H1 (cell line): ENCODE data around the gene C4B. TPM values are rescaled to one million over a fixed set of nuclear protein-coding genes. Genes with fewer than 3 reads are reported as not detected.

Experiments
- EP300 ChIP-seq, 2 experiments: IDR thresholded peaks; 1 replicate in 1 of 2; 2 replicates in 1 of 2; pipeline ENCODE4 v1.6.1; 2011 to 2012; ENCODE audit warnings: low read depth in 2 of 2, low read length in 2 of 2, mild to moderate bottlenecking in 2 of 2, borderline replicate concordance in 1 of 2, inconsistent platforms in 1 of 2, moderate library complexity in 1 of 2
- HDAC6 ChIP-seq: IDR thresholded peaks from one replicate; pipeline ENCODE4 v1.7.1; 2012; ENCODE audit warnings: low read depth, mild to moderate bottlenecking, inconsistent platforms, low read length, moderate library complexity
- JUN ChIP-seq: IDR thresholded peaks from 2 replicates; pipeline ENCODE4 v1.6.1; 2011; ENCODE audit warnings: low read depth, mild to moderate bottlenecking, improper control_type of control experiment, low read length
- SP1 ChIP-seq: IDR thresholded peaks from 2 replicates; pipeline ENCODE4 v1.6.1; 2011; ENCODE audit warnings: low read depth, low read length
- polyA plus RNA-seq, 7 experiments: library from polyadenylated mRNA; depleted of rRNA in 3 of 7; stranded (reverse) in 5 of 7; unstranded in 2 of 7; fragments of >200 nt in 5 of 7; fragments of 200-250 nt in 2 of 7; gene quantifications; 1 replicate in 5 of 7; 2 replicates in 1 of 7; 4 replicates in 1 of 7; pipeline versions ENCODE4 v1.2.1 to v1.2.3, GENCODE V29; 2011 to 2013; ENCODE audit warnings: missing spikeins in 2 of 7, mixed read lengths in 2 of 7
- total RNA-seq: library from RNA; stranded (reverse); fragmentation: NEBNext Ultra II Directional; extraction: Animal tissue kit (Norgen Biotek cat#: 25700); gene quantifications from 2 replicates; pipeline ENCODE4 v1.2.1, GENCODE V29; 2021
- TF ChIP-seq, protein P1 (sequence below): fragments of 300-600 bp; sonication (generic); IDR thresholded peaks from 2 replicates; pipeline ENCODE4 v1.7.1; 2012; ENCODE audit warnings: low read length, moderate library complexity, mild to moderate bottlenecking, inconsistent platforms; ENCODE audit not compliant: insufficient replicate concordance
- TF ChIP-seq, protein P2 (sequence below): IDR thresholded peaks from 2 replicates; pipeline ENCODE4 v1.6.1; 2012; ENCODE audit warnings: inconsistent platforms

Gene C4B
- total and polyA plus RNA-seq, 2 of the 8 experiments (the other 6 are each of a cell fraction or from before 2014, with no cell fraction given) = 0.74 to 3.5 TPM

DNA sequence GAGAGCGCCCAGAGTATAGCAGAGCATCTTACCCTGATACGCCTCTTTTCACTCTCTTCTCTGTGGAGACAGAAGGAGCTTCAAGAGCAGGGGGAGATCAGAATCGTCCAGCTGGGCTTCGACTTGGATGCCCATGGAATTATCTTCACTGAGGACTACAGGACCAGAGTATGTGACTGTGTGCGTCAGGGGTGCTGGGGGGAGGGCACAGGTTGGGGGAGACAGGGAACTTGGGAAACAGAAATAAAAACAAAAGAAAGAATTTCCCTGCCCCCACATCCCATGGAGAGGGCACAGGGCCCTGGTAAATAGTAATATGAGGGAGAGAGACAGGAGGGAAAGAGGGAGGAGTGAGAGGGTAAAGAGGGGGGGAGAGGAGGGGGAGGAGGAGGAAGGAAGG lies 35.8 kb upstream of the C4B start (continued):
- TF ChIP-seq, protein P1, sequence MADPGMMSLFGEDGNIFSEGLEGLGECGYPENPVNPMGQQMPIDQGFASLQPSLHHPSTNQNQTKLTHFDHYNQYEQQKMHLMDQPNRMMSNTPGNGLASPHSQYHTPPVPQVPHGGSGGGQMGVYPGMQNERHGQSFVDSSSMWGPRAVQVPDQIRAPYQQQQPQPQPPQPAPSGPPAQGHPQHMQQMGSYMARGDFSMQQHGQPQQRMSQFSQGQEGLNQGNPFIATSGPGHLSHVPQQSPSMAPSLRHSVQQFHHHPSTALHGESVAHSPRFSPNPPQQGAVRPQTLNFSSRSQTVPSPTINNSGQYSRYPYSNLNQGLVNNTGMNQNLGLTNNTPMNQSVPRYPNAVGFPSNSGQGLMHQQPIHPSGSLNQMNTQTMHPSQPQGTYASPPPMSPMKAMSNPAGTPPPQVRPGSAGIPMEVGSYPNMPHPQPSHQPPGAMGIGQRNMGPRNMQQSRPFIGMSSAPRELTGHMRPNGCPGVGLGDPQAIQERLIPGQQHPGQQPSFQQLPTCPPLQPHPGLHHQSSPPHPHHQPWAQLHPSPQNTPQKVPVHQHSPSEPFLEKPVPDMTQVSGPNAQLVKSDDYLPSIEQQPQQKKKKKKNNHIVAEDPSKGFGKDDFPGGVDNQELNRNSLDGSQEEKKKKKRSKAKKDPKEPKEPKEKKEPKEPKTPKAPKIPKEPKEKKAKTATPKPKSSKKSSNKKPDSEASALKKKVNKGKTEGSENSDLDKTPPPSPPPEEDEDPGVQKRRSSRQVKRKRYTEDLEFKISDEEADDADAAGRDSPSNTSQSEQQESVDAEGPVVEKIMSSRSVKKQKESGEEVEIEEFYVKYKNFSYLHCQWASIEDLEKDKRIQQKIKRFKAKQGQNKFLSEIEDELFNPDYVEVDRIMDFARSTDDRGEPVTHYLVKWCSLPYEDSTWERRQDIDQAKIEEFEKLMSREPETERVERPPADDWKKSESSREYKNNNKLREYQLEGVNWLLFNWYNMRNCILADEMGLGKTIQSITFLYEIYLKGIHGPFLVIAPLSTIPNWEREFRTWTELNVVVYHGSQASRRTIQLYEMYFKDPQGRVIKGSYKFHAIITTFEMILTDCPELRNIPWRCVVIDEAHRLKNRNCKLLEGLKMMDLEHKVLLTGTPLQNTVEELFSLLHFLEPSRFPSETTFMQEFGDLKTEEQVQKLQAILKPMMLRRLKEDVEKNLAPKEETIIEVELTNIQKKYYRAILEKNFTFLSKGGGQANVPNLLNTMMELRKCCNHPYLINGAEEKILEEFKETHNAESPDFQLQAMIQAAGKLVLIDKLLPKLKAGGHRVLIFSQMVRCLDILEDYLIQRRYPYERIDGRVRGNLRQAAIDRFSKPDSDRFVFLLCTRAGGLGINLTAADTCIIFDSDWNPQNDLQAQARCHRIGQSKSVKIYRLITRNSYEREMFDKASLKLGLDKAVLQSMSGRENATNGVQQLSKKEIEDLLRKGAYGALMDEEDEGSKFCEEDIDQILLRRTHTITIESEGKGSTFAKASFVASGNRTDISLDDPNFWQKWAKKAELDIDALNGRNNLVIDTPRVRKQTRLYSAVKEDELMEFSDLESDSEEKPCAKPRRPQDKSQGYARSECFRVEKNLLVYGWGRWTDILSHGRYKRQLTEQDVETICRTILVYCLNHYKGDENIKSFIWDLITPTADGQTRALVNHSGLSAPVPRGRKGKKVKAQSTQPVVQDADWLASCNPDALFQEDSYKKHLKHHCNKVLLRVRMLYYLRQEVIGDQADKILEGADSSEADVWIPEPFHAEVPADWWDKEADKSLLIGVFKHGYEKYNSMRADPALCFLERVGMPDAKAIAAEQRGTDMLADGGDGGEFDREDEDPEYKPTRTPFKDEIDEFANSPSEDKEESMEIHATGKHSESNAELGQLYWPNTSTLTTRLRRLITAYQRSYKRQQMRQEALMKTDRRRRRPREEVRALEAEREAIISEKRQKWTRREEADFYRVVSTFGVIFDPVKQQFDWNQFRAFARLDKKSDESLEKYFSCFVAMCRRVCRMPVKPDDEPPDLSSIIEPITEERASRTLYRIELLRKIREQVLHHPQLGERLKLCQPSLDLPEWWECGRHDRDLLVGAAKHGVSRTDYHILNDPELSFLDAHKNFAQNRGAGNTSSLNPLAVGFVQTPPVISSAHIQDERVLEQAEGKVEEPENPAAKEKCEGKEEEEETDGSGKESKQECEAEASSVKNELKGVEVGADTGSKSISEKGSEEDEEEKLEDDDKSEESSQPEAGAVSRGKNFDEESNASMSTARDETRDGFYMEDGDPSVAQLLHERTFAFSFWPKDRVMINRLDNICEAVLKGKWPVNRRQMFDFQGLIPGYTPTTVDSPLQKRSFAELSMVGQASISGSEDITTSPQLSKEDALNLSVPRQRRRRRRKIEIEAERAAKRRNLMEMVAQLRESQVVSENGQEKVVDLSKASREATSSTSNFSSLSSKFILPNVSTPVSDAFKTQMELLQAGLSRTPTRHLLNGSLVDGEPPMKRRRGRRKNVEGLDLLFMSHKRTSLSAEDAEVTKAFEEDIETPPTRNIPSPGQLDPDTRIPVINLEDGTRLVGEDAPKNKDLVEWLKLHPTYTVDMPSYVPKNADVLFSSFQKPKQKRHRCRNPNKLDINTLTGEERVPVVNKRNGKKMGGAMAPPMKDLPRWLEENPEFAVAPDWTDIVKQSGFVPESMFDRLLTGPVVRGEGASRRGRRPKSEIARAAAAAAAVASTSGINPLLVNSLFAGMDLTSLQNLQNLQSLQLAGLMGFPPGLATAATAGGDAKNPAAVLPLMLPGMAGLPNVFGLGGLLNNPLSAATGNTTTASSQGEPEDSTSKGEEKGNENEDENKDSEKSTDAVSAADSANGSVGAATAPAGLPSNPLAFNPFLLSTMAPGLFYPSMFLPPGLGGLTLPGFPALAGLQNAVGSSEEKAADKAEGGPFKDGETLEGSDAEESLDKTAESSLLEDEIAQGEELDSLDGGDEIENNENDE = no peak
- TF ChIP-seq, protein P2, sequence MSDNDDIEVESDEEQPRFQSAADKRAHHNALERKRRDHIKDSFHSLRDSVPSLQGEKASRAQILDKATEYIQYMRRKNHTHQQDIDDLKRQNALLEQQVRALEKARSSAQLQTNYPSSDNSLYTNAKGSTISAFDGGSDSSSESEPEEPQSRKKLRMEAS = no peak
- TF ChIP-seq SP1 (no peak), HDAC6 (no peak), EP300 (IDR thresholded peaks at IDR 0.05; ENCODE audit: borderline replicate concordance in 1 of 2, low read depth in 2 of 2, low read length in 2 of 2) (no peak), JUN (no peak)
